Erythroblast (primary cell): ENCODE measurements around the gene C2orf92.
"Not testable (repeated sequence)": the region's sequence is repeated elsewhere in the genome, so short reads cannot be mapped to it uniquely, and the experiment has no call there.

Source experiments
- GATA1 ChIP-seq: IDR thresholded peaks from 2 replicates; pipeline ENCODE4 v1.6.1; 2011; ENCODE audit warnings: low read depth, mild to moderate bottlenecking, control low read depth, low read length, moderate library complexity
- POLR2A ChIP-seq: IDR thresholded peaks from 2 replicates; pipeline ENCODE4 v1.6.1; 2011; ENCODE audit warnings: mild to moderate bottlenecking, low read length

- not testable (repeated sequence) for TF ChIP-seq POLR2A, GATA1
Measured at GRCh38 chr2:97687235-97687634, 17.7 kb downstream of the C2orf92 start.
